DLD1 (cell line): Measurements from ENCODE around the gene RPAP3.

ENCODE experiments used
- in situ Hi-C: cut with HindIII; loops from 2 replicates; pipeline ENCODE4 v1.10.0; 2017; ENCODE audit warnings: low sequenced_read_pairs

Gene RPAP3

DNA sequence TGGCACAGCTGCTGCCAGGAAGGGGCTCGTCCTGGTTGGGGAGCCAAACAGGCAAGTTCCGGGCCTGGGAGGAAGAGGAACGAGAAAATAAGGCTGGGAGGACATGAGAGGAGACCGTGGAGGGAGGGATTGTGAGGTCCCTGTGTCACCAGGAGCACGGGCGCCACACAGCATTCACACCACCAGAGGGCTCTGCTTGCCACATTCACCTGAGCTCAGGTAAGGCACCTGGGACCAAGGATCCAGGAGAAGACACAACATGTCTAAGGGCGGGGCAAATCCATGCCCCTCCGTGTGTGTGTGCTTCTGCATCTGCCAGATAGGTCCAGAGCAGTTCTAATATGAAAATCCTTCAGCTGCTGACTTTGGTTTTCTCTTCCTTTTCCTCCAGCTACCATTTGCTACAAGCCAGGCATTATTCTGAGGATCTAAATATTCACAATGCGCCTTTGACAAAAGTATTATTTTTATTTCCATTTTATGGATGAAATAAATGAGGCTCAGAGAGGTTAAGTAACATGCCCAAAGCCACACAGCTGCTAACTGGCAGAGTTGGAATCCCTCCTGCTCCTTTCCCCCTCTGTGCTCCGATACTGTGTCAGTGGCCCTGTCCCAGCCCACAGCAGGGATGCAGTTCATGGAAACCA, 38.3 kb upstream of the RPAP3 start:
- in situ Hi-C loops, result no loop called here

- in situ Hi-C loops, result no loop called here
Measured at GRCh38 chr12:47743311-47743860, 37.6 kb upstream of the RPAP3 start.

DNA sequence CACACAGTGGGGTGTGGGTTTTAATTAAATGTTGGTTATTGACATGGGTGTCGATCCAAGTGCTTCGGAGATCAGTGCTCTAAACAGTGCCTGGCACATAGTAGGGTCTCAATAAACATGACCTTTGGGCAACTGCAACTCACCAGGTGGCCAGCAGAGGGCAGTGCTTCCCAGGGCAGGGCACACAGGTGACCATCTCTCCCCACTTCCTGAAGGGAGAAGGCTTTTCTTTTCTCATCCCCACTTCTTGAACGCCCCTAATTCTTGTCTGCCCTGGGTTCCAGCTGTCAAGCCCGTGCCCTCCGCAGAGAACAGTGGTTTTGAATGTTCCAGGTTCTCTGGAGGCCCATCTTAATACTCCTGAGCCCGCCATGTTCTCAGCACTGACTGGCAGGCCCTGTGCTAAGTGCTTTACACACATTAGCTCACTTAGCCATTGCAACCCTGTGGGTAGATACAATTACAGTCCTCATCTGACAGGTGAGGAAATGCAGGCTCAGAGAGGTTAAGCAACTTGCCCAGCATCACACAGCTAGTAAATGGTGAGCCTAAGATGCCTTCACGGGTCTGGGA, 36.5 kb upstream of the RPAP3 start:
- in situ Hi-C loops, result no loop called here

DNA sequence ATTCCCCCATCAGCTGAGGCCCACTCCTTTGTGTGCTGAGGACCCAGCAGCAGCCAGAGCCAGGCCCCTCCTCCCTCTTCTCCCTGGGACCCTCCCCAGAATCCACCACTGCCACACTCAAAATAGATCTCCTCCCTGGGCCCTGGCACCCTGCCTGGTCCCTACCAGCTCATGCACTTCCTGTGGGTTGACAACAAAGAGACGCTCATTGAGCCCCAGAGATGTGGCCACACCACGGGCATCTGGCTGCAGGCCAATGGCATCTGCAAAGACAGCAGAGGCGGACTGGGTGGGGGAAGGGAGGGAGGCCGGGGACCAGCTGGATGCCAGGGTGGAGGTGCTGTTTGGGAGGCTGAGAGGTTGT, 35.5 kb upstream of the RPAP3 start:
- in situ Hi-C loops, result no loop called here

DNA sequence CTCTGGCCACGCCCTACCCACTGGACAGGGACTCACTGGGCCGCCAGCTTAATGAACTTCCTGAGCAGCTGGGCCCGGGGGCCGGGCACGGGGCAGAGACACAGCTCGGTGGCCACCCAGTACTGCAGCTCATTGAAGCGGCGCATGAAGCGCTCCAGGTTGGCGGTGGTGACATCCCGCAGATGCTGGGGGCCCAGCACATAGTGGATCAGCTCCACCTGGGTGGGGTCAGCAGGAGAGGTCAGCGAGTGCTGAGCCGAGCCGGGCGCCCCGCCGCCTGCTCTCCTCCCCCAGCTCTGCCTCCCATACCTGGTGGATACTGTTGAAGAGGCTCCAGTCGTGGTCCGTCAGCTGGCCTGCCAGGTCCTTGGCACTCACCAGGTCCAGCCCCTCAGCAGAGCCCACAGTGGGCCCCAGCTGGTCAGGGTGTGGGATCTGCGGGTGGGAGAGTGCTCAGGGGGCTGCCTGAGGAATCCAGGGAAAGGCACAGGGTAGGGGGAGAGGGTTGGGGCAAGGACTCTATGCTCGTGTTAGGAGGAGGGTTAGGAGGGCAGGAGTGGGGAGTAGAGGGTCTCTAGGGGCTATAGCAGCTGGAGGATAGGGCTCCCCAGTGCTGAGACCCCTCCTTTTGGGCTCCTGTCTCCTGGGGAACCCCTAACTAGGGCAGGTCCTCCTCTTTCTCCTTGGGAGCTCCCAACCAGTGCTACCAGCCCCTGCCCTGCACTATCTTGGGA, 34.9 kb upstream of the RPAP3 start:
- in situ Hi-C loops, result no loop called here

DNA sequence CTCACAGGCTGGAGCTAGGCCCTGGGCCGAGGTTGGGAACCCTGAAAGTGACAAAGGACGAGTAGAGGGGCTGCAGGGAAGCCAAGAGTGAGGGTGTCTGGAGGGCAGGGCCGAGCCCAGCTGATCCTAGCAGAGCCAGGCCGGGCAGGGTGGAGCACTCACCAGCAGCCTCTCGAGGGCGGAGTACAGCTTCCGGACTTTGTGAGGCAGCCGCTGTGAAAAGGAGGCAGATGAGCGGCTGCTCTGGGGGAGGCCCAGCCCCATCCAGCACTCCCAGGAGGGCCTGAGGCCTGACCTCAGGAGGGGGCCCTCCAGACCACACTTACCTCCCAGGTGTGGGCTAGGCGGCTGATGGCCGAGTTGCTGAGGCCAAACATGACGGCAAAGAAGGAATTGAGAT, 34.1 kb upstream of the RPAP3 start:
- in situ Hi-C loops, result no loop called here

GRCh38 chr12:47739297-47739696, 33.5 kb upstream of the RPAP3 start:
- in situ Hi-C loops, result no loop called here

DNA sequence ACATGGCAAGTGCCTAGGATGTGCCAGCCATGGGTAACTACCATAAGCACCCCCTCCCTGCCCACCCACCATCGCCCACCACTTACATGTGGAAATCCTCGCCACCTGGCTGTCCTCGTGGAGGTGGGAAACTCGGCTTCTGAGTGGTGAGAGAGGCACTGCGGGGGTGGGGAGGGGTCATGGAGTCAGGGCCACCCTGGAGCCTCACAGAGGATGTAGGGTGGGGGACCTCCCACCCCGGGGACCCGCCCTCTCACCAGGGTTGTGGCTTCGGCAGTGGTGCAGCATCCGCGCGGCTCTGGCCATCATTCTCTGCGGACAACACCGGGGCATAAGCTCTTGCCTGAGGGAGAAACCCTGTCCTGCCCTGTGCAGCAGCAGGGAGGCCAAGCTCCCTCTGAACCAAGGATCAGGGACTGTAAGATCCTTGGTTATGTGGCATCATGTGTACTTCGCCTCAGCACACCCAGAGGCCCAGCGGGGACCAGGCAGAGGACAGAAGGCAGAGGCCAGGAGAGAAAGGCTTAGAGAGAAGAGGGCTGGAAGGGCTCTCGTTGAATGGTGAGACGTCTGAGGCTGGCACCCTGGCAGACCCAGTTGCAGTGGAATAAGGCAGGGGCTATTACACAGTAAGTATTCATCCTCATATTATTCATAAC, 32.2 kb upstream of the RPAP3 start:
- in situ Hi-C loops, result no loop called here

- in situ Hi-C loops, result no loop called here
Measured at GRCh38 chr12:47736877-47737676, 31.2 kb upstream of the RPAP3 start.

DNA sequence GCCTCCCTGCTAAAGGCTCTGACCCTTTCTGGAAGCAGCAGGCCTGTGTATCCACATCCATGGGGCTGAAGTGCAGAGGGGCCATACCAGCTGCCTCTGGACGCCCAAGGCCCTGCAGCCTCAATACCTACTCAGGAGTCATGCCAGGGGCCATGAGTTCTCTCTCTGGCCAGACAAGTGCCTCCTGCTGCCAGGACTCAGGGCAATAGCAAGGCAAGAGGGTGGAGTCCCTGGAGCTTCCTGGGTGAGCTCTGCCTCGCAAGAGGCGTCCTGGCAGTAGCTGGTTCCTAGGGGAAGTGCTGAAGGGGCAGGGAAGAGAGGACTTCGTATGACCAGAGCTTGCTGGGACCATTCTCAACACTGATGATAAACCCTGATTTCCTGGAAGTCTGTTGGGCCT, 30.4 kb upstream of the RPAP3 start:
- in situ Hi-C loops, result no loop called here

DNA sequence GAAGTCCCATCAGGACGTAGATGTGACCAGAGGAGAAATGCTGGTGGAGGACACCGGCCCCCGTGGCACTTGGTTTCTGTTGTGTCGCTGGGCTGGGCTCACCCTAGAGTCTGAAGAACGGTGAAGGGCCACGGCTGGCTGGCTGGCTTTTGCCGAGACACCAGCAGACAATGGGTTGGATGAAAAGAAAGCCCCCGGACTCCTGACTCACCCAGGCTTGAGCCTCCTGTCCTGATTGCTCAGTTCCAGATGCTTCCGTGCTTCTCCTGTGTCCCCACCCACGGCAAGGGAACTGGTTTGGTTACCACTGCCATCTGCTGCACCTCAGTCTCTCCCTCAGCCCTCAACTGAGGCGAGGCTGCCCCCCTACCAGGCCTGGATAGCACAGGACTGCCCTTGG, 29.8 kb upstream of the RPAP3 start:
- in situ Hi-C loops, result no loop called here

DNA sequence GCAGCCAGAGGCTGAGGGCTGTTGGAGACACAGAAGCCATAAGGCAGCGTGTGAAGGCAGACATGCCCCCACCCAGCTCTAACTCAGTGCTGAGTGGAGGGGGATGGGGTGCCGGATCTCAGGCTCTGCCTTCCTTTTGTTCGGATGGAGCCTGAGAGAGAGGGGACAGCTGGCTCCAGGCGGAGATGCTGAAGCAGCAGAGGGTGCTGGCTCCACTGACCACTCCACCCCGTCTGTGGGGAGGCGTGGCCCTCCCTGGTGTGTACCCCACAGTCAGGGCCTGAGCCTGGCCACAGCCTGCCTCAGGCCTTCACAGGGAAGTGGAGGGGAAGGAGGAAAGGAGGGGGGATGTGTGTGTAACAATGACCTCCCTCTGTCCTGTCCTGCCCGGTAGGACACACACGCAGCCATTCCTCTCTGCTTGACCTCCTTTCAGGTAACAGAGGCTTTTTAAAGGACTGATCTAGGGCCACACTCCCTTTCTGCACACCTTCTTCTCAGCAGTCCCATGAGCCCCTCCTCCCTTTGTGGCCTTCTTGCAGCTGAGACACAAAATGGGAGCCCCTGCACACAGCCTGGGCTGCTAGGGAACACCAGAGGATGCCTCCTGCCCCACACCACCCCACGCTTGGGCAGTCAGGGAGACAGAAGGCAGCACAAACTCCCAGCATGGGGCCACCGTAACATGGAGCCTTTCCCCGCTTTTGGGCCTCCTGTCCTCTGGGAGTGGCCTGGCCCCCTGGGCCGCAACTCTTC, 29.1 kb upstream of the RPAP3 start:
- in situ Hi-C loops, result no loop called here

DNA sequence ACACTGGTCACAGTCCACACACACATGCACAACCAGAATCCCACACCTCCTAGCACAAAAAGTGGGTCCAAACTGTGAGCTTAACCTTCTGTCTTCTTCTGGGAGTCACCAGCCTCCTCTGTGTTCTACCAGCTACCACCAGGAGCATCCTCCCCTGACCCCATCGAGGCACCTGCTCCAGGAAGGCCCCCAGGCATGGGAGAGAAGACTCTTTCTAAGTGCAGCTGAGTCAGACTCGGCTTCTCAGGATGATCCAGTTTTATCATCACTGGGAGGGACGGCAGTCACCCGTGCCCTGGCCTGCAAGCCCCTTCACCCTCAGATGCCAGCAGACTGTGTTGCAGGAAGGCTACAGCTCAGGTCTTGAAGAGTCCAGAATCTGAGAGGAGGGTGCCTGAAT, 27.3 kb upstream of the RPAP3 start:
- in situ Hi-C loops, result no loop called here

DNA sequence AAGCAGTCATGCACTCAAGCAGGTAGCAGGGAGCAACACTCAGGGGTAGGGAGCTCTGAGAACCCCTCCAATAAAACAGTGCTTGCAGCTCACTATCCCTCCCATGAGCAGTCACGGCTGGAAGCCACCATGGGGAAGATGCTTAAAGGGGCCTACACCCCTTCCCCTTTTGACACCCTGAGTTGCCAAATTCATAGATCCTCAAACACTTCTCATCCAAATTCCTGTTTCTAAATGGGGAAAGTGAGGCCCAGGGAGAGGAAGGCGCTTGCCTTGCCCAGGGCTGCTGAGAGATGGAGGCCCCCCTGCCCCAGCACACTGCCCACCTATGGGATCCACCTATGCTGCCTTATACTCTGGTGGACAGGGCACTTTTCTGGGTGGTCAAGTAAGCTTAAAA, 26.7 kb upstream of the RPAP3 start:
- in situ Hi-C loops, result no loop called here

DNA sequence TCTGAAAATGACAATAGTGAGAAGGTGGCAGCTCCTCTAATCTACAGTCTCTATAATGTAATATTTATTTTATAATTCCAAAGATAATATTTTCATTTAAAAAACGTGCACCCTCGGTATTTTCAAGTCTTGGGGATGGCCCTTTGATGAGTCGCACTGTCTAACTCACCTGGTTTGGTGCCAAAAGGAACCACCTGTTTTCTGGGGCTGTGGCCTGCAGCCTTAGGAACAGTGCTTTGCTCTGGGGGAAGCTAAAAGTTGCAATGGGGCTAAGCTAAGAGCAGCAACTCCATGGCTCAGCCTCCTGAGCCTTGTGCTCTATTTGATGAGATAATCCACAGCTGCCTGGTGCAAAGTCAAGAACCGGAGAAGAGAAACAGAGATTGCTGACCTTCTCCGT, 25.9 kb upstream of the RPAP3 start:
- in situ Hi-C loops, result no loop called here

- in situ Hi-C loops, result no loop called here
Measured at GRCh38 chr12:47730341-47730744, 24.5 kb upstream of the RPAP3 start.

- in situ Hi-C loops, result no loop called here
Measured at GRCh38 chr12:47729233-47729632, 23.4 kb upstream of the RPAP3 start.

DNA sequence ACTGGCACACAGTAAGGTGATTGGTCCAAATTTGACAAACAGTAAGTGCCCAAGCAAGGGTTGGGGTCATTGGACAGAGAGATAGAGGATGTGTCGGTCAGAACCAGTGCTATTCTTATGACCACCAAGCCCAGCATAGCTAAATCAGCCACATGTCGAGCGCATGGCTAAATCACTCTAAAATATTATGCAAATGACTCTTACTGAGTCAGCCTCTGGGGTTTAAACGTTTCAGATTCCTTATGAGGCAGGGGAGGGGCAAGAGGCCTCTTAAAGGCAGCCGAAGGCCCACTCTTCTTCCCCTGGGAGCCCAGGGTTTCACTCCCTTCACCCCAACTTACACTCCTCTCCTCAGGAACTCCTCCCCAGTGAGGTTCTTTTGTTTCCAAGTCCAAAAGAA, 20.1 kb upstream of the RPAP3 start:
- in situ Hi-C loops, result no loop called here

DNA sequence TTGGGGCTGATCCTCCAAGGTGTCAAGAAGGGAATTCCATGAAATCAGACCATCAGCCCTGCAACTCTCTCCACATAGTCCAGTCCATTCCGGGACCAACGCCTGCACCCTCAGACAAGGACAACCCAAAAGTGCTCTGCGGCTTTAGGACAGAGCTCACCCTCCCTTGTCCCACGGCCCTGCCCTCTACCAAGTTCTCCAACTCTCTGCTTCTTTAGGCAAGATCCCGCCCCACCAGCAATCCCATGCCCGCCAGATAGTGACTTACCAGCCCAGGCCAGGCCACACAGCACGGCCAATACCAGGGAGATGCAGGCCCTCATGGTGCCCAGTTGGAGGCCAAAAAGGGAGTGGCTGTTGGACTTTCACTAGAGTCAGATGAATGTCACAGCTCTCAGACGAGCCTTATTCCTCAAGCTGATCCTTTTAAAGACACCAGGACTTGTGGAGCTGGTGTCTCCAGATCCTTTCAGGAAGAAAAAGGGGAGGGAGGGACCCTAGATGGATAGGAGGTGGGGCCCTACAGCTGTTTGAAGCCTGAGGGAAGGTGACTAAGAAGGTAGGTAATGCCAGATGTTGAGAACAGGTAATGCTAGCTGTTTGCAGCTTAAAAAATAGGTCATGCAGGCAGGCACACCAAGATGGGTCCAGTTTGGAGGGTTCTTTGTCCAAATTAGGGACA, 19.4 kb upstream of the RPAP3 start, which contains the start of gene ENDOU:
Gene ENDOU, minus strand, starts transcription at position 400 of the 682 bp plus-strand sequence. Its CDS starts 77 bp downstream, at position 323.
- in situ Hi-C loops, result no loop called here
